Measurements from ENCODE around the gene TMEM129. TPM values are rescaled to one million over a fixed set of nuclear protein-coding genes. Genes with fewer than 3 reads are reported as not detected.

Gene TMEM129
- polyA plus RNA-seq, 1 donor from 2014 or later: 42.1 TPM

- no peak overlapping the region for H3K9ac ChIP-seq (ENCODE audit: low read length)
- no peak overlapping the region for H2AFZ ChIP-seq (ENCODE audit: low read depth, low read length)
- no peak overlapping the region for H3K4me3 ChIP-seq (ENCODE audit: low read length)
- no peaks in the 10 kb centered on the region for H3K9me2 ChIP-seq (ENCODE audit: insufficient read depth, low read length)
- no peaks in the 10 kb centered on the region for H3K36me3 ChIP-seq (ENCODE audit: insufficient read depth, low read length)
- H3K27ac ChIP-seq (ENCODE audit: low read length): no peak overlapping the region
- H4K20me1 ChIP-seq (ENCODE audit: insufficient read depth): no peaks in the 10 kb centered on the region
- no peaks in the 10 kb centered on the region for H3K79me2 ChIP-seq (replicated peaks; ENCODE audit: insufficient read depth, low read length)
- H3K27me3 ChIP-seq (ENCODE audit: insufficient read depth, low read depth, low read length): peaks cover 10% of the 10 kb centered on the region
- no peak for TF ChIP-seq TAF1 (IDR thresholded peaks at IDR 0.05; ENCODE audit: low read depth)
- no peak for TF ChIP-seq POLR2AphosphoS5 (IDR thresholded peaks at IDR 0.05)
- TF ChIP-seq, protein P1, sequence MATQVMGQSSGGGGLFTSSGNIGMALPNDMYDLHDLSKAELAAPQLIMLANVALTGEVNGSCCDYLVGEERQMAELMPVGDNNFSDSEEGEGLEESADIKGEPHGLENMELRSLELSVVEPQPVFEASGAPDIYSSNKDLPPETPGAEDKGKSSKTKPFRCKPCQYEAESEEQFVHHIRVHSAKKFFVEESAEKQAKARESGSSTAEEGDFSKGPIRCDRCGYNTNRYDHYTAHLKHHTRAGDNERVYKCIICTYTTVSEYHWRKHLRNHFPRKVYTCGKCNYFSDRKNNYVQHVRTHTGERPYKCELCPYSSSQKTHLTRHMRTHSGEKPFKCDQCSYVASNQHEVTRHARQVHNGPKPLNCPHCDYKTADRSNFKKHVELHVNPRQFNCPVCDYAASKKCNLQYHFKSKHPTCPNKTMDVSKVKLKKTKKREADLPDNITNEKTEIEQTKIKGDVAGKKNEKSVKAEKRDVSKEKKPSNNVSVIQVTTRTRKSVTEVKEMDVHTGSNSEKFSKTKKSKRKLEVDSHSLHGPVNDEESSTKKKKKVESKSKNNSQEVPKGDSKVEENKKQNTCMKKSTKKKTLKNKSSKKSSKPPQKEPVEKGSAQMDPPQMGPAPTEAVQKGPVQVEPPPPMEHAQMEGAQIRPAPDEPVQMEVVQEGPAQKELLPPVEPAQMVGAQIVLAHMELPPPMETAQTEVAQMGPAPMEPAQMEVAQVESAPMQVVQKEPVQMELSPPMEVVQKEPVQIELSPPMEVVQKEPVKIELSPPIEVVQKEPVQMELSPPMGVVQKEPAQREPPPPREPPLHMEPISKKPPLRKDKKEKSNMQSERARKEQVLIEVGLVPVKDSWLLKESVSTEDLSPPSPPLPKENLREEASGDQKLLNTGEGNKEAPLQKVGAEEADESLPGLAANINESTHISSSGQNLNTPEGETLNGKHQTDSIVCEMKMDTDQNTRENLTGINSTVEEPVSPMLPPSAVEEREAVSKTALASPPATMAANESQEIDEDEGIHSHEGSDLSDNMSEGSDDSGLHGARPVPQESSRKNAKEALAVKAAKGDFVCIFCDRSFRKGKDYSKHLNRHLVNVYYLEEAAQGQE (IDR thresholded peaks at IDR 0.05; ENCODE audit: borderline replicate concordance): no peak
- no peak for TF ChIP-seq MXI1 (conservative IDR thresholded peaks at IDR 0.05; ENCODE audit: poor library complexity, severe bottlenecking)
- TF ChIP-seq SMC3 (conservative IDR thresholded peaks at IDR 0.05; ENCODE audit: poor library complexity): no peak
- no peak for TF ChIP-seq RAD21 (conservative IDR thresholded peaks at IDR 0.05)
- TF ChIP-seq, protein P2, sequence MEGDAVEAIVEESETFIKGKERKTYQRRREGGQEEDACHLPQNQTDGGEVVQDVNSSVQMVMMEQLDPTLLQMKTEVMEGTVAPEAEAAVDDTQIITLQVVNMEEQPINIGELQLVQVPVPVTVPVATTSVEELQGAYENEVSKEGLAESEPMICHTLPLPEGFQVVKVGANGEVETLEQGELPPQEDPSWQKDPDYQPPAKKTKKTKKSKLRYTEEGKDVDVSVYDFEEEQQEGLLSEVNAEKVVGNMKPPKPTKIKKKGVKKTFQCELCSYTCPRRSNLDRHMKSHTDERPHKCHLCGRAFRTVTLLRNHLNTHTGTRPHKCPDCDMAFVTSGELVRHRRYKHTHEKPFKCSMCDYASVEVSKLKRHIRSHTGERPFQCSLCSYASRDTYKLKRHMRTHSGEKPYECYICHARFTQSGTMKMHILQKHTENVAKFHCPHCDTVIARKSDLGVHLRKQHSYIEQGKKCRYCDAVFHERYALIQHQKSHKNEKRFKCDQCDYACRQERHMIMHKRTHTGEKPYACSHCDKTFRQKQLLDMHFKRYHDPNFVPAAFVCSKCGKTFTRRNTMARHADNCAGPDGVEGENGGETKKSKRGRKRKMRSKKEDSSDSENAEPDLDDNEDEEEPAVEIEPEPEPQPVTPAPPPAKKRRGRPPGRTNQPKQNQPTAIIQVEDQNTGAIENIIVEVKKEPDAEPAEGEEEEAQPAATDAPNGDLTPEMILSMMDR (IDR thresholded peaks at IDR 0.05; ENCODE audit: poor library complexity, severe bottlenecking): no peak
- no peak for TF ChIP-seq EZH2 (IDR thresholded peaks at IDR 0.05; ENCODE audit: borderline replicate concordance, insufficient read depth, low read length, poor library complexity, severe bottlenecking)
- TF ChIP-seq EP300 (conservative IDR thresholded peaks at IDR 0.05; ENCODE audit: poor library complexity, severe bottlenecking): no peak
- H3K4me2 ChIP-seq (ENCODE audit: low read length): no peak overlapping the region
- H3K9me3 ChIP-seq (ENCODE audit: low read length): no peaks in the 10 kb centered on the region
- no peaks in the 10 kb centered on the region for H3F3A ChIP-seq (ENCODE audit: insufficient read depth, low read length, poor library complexity, severe bottlenecking)
Observed at GRCh38 chr4:1762264-1763010, 41.3 kb upstream of the TMEM129 start.

- Histone ChIP-seq H2AFZ (ENCODE audit: low read depth, low read length) (no peak overlapping the region), H4K20me1 (ENCODE audit: insufficient read depth) (no peaks in the 10 kb centered on the region), H3K27me3 (ENCODE audit: insufficient read depth, low read depth, low read length) (peaks cover 4% of the 10 kb centered on the region), H3K36me3 (ENCODE audit: insufficient read depth, low read length) (no peaks in the 10 kb centered on the region), H3F3A (ENCODE audit: insufficient read depth, low read length, poor library complexity, severe bottlenecking) (no peaks in the 10 kb centered on the region), H3K79me2 (replicated peaks; ENCODE audit: insufficient read depth, low read length) (no peaks in the 10 kb centered on the region), H3K9me3 (ENCODE audit: low read length) (no peaks in the 10 kb centered on the region), H3K27ac (ENCODE audit: low read length) (no peak overlapping the region), H3K9me2 (ENCODE audit: insufficient read depth, low read length) (no peaks in the 10 kb centered on the region), H3K4me2 (ENCODE audit: low read length) (no peak overlapping the region), H3K9ac (ENCODE audit: low read length) (no peak overlapping the region), H3K4me3 (ENCODE audit: low read length) (no peak overlapping the region)
- TF ChIP-seq EP300 (conservative IDR thresholded peaks at IDR 0.05; ENCODE audit: poor library complexity, severe bottlenecking) (no peak), MXI1 (conservative IDR thresholded peaks at IDR 0.05; ENCODE audit: poor library complexity, severe bottlenecking) (no peak), EZH2 (IDR thresholded peaks at IDR 0.05; ENCODE audit: borderline replicate concordance, insufficient read depth, low read length, poor library complexity, severe bottlenecking) (no peak), POLR2AphosphoS5 (IDR thresholded peaks at IDR 0.05) (no peak), RAD21 (conservative IDR thresholded peaks at IDR 0.05) (no peak)
- TF ChIP-seq, protein P2 (IDR thresholded peaks at IDR 0.05; ENCODE audit: poor library complexity, severe bottlenecking): no peak
Observed at GRCh38 chr4:1761130-1761689, 40.1 kb upstream of the TMEM129 start.
